ENCODE data around the gene ATP13A5. TPM values are rescaled to one million over a fixed set of nuclear protein-coding genes. Genes with fewer than 3 reads are reported as not detected.

The ATP13A5 gene
- total and polyA plus RNA-seq, 2 of the 8 experiments (the other 6 are each of a cell fraction or from before 2014, with no cell fraction given), result not detected

- Histone ChIP-seq H3K4me2 (ENCODE audit: insufficient read depth in 1 of 2, low read depth in 2 of 2, low read length in 2 of 2) (no peak overlapping the region), H3K14ac (ENCODE audit: insufficient read length) (no peak overlapping the region), H3K79me2 (ENCODE audit: control insufficient read depth in 1 of 2, insufficient read depth in 2 of 2, low read length in 2 of 2) (no peaks in the 10 kb centered on the region), H2BK15ac (ENCODE audit: low read length) (no peak overlapping the region), H2AK5ac (ENCODE audit: low read depth, low read length) (no peak overlapping the region), H3K36me3 (ENCODE audit: control insufficient read depth in 2 of 4, insufficient read depth in 4 of 4, low read length in 3 of 4) (no peaks in the 10 kb centered on the region), H2BK20ac (ENCODE audit: low read length) (no peak overlapping the region), H4K91ac (replicated peaks; ENCODE audit: insufficient read length, low read length) (no peak overlapping the region), H4K5ac (ENCODE audit: insufficient read length, low read depth, low read length) (no peak overlapping the region), H3K4ac (replicated peaks; ENCODE audit: insufficient read length, low read depth, low read length) (no peak overlapping the region), H3K4me1 (replicated peaks in 1 of 4; ENCODE audit: control insufficient read depth in 3 of 4, insufficient read depth in 4 of 4, low read length in 3 of 4) (peaks cover 0 to 6% (median 1%) of the 10 kb centered on the region in 4 experiments; a peak in 2 of 7 replicates), H3K18ac (ENCODE audit: extremely low read depth, low read length) (no peak overlapping the region), H3K4me3 (ENCODE audit: extremely low read depth in 1 of 4, insufficient read depth in 2 of 4, low read depth in 3 of 4, low read length in 4 of 4) (no peak overlapping the region), H2BK5ac (ENCODE audit: low read depth, low read length) (no peak overlapping the region), H3K27ac (ENCODE audit: low read depth, low read length) (no peak overlapping the region), H3K79me1 (ENCODE audit: low read depth, low read length) (no peaks in the 10 kb centered on the region), H3K23me2 (ENCODE audit: low read depth, low read length) (no peaks in the 10 kb centered on the region), H4K8ac (ENCODE audit: extremely low read depth, insufficient read depth, low read length) (no peak overlapping the region), H3K9me3 (ENCODE audit: insufficient read depth in 2 of 2, low read depth in 1 of 2, low read length in 1 of 2) (no peaks in the 10 kb centered on the region), H3K9ac (replicated peaks in 1 of 4; ENCODE audit: extremely low read depth in 1 of 4, low read depth in 3 of 4, low read length in 3 of 4) (no peak overlapping the region), H2AFZ (ENCODE audit: low read length) (no peak overlapping the region), H3K27me3 (replicated peaks in 1 of 4; ENCODE audit: control insufficient read depth in 3 of 4, extremely low read depth in 1 of 4, insufficient read depth in 3 of 4, low read length in 3 of 4) (no peaks in the 10 kb centered on the region), H3K23ac (ENCODE audit: insufficient read length) (no peak overlapping the region), H2BK120ac (replicated peaks; ENCODE audit: low read depth, low read length) (no peak overlapping the region), H3K56ac (replicated peaks; ENCODE audit: insufficient read length, low read depth, low read length) (no peak overlapping the region), H4K20me1 (replicated peaks in 1 of 2; ENCODE audit: control insufficient read depth in 1 of 2, insufficient read depth in 2 of 2, low read length in 2 of 2) (no peaks in the 10 kb centered on the region), H2BK12ac (ENCODE audit: low read depth, low read length) (no peak overlapping the region)
- FAIRE-seq (no peak), DNase-seq (ENCODE audit: low read depth in 1 of 2, low spot score in 2 of 2) (no peak)
- 89% methylated on average over 7 of the region's 7 CpGs; no CpG with 5 or more reads in 1 of the 2 experiments for WGBS, 2 experiments (ENCODE audit: extremely low coverage in 1 of 2, insufficient coverage in 1 of 2, insufficient read length in 1 of 2, insufficient replicate concordance in 2 of 2, low coverage in 1 of 2, low lambda C conversion rate in 2 of 2, missing lambda C conversion rate in 1 of 2)
- ChIA-PET POLR2A (ENCODE audit: partially characterized antibody) (no interaction called here), CTCF (ENCODE audit: partially characterized antibody) (no interaction called here)
- TF ChIP-seq ASH2L (IDR thresholded peaks at IDR 0.05; ENCODE audit: low read length), result no peak
- TF ChIP-seq SP1 (IDR thresholded peaks at IDR 0.05; ENCODE audit: low read depth, low read length), result no peak
- no peak for TF ChIP-seq BRCA1 (IDR thresholded peaks at IDR 0.05; ENCODE audit: low read depth, low read length)
- no peak for TF ChIP-seq FOSL1 (IDR thresholded peaks at IDR 0.05; ENCODE audit: insufficient read depth, low read depth, low read length)
- no peak for TF ChIP-seq SP4 (IDR thresholded peaks at IDR 0.05; ENCODE audit: low read length)
- TF ChIP-seq CHD1 (IDR thresholded peaks at IDR 0.05; ENCODE audit: low read depth, low read length), result no peak
- TF ChIP-seq SAP30 (IDR thresholded peaks at IDR 0.05; ENCODE audit: insufficient read depth, insufficient replicate concordance, low read length), result no peak
- no peak for TF ChIP-seq MAX (IDR thresholded peaks at IDR 0.05)
- TF ChIP-seq YY1 (IDR thresholded peaks at IDR 0.05; ENCODE audit: low read depth, low read length), result no peak
- TF ChIP-seq EGR1 (IDR thresholded peaks at IDR 0.05; ENCODE audit: borderline replicate concordance, low read depth, low read length), result no peak
- TF ChIP-seq CREB1 (IDR thresholded peaks at IDR 0.05), result no peak
- TF ChIP-seq RBBP5 (IDR thresholded peaks at IDR 0.05; ENCODE audit: borderline replicate concordance, low read depth, low read length), result no peak
Measured at GRCh38 chr3:193396451-193397244, 18.1 kb upstream of the ATP13A5 start.
